Keratinocyte (primary cell): ENCODE data around the gene TAP1. TPM values are rescaled to one million over a fixed set of nuclear protein-coding genes. Genes with fewer than 3 reads are reported as not detected.

Experiments
- DNase-seq: peaks from one replicate; pipeline ENCODE4 v3.0.0-alpha.2; 2011; ENCODE audit warnings: low read depth, missing footprints, low spot score
- FAIRE-seq: peaks from 2 replicates; lab custom pipeline; 2011; peaks lifted over from hg19 to GRCh38; lab: Jason Lieb, UNC
- H2AFZ ChIP-seq: 2 replicates; pipeline ENCODE4 v1.6.0; 2012; ENCODE audit warnings: low read length, control low read depth, inconsistent platforms; ENCODE audit not compliant: control insufficient read depth
- H3K27ac ChIP-seq: 2 replicates; pipeline ENCODE4 v1.5.1; 2011; ENCODE audit warnings: low read length; ENCODE audit not compliant: control insufficient read depth, insufficient read depth
- H3K27me3 ChIP-seq: 3 replicates; pipeline ENCODE4 v1.6.0; 2011; ENCODE audit warnings: low read length; ENCODE audit not compliant: control insufficient read depth, insufficient read depth; ENCODE audit errors: extremely low read depth
- H3K36me3 ChIP-seq, 2 experiments: 2 replicates in 1 of 2; 3 replicates in 1 of 2; pipeline ENCODE4 v1.5.1; 2011; ENCODE audit warnings: low read length in 2 of 2, mild to moderate bottlenecking in 1 of 2; ENCODE audit not compliant: control insufficient read depth in 2 of 2, insufficient read depth in 2 of 2; ENCODE audit errors: extremely low read depth in 1 of 2
- H3K4me1 ChIP-seq: 3 replicates; pipeline ENCODE4 v1.5.1; 2011; ENCODE audit warnings: low read length; ENCODE audit not compliant: control insufficient read depth, insufficient read depth; ENCODE audit errors: extremely low read depth
- H3K4me2 ChIP-seq: 3 replicates; pipeline ENCODE4 v1.6.0; 2011; ENCODE audit warnings: low read depth, low read length; ENCODE audit not compliant: control insufficient read depth, insufficient read depth; ENCODE audit errors: extremely low read depth
- H3K4me3 ChIP-seq, 3 experiments: fragments of 200-600 bp in 1 of 3; sonication (generic) in 1 of 3; 2 replicates in 2 of 3; 3 replicates in 1 of 3; pipeline ENCODE4 v1.5.1; 2011 to 2016; ENCODE audit warnings: low read length in 3 of 3, mild to moderate bottlenecking in 3 of 3, control low read depth in 2 of 3, inconsistent platforms in 1 of 3, low read depth in 1 of 3, mixed read lengths in 1 of 3, mixed run types in 1 of 3, moderate library complexity in 1 of 3; ENCODE audit not compliant: control insufficient read depth in 2 of 3, insufficient read depth in 2 of 3; ENCODE audit errors: extremely low read depth in 1 of 3
- H3K79me2 ChIP-seq: 2 replicates; pipeline ENCODE4 v1.6.0; 2012; ENCODE audit warnings: low read length; ENCODE audit not compliant: control insufficient read depth, insufficient read depth
- H3K9ac ChIP-seq: 3 replicates; pipeline ENCODE4 v1.6.0; 2011; ENCODE audit warnings: low read length; ENCODE audit not compliant: control insufficient read depth, insufficient read depth; ENCODE audit errors: extremely low read depth
- H3K9me1 ChIP-seq: 3 replicates; pipeline ENCODE4 v1.6.0; 2011; ENCODE audit warnings: low read length; ENCODE audit not compliant: control insufficient read depth, insufficient read depth; ENCODE audit errors: extremely low read depth
- H3K9me3 ChIP-seq: 2 replicates; pipeline ENCODE4 v1.5.1; 2012; ENCODE audit warnings: low read depth, low read length; ENCODE audit not compliant: control insufficient read depth
- H4K20me1 ChIP-seq: 3 replicates; pipeline ENCODE4 v1.6.0; 2011; ENCODE audit warnings: low read length; ENCODE audit not compliant: control insufficient read depth, insufficient read depth; ENCODE audit errors: extremely low read depth
- CTCF ChIP-seq, 3 experiments: IDR thresholded peaks in 1 of 3; conservative IDR thresholded peaks in 1 of 3; optimal IDR thresholded peaks in 1 of 3; 2 replicates in 2 of 3; 3 replicates in 1 of 3; pipeline versions ENCODE3 to v1.5.1; 2011; ENCODE audit warnings: low read length in 3 of 3, mild to moderate bottlenecking in 3 of 3, moderate library complexity in 2 of 3, control low read depth in 1 of 3, inconsistent platforms in 1 of 3; ENCODE audit not compliant: insufficient read depth in 2 of 3; ENCODE audit errors: extremely low read depth in 1 of 3
- EZH2 ChIP-seq: IDR thresholded peaks from one replicate; pipeline ENCODE4 v1.6.1; 2012; ENCODE audit warnings: inconsistent platforms, mild to moderate bottlenecking, low read length, moderate library complexity
- dilution Hi-C: fragments of 300-500 bp; cut with MboI; formaldehyde crosslinking; loops from one replicate; pipeline ENCODE4 v1.7.0; 2020; ENCODE audit warnings: low sequenced_read_pairs; ENCODE audit not compliant: extremely low pct_ligation_motif_present
- polyA plus RNA-seq, 5 experiments: library from polyadenylated mRNA; depleted of rRNA in 3 of 5; stranded (reverse) in 3 of 5; stranded (forward) in 1 of 5; unstranded in 1 of 5; fragments of >200 nt; gene quantifications; 1 replicate in 1 of 5; 2 replicates in 3 of 5; 3 replicates in 1 of 5; pipeline versions ENCODE4 v1.2.1 to v1.2.3, GENCODE V29; 2011 to 2012; ENCODE audit warnings: missing spikeins in 2 of 5, low read depth in 1 of 5, low replicate concordance in 1 of 5

Gene TAP1
- polyA plus RNA-seq, 1 donor (not counting 4 experiments of a cell fraction or from before 2014, with no cell fraction given) = 56.1 TPM

- TF ChIP-seq CTCF (optimal IDR thresholded peaks at IDR 0.05 in 1 of 3, IDR thresholded peaks at IDR 0.05 in 1 of 3, conservative IDR thresholded peaks at IDR 0.05 in 1 of 3; ENCODE audit: extremely low read depth in 1 of 3, insufficient read depth in 2 of 3, low read length in 3 of 3) (no peak), EZH2 (no peak)
- Histone ChIP-seq H4K20me1 (no peaks in the 10 kb centered on the region), H3K4me1 (peaks cover 4% of the 10 kb centered on the region), H3K9me1 (no peaks in the 10 kb centered on the region), H3K4me2 (no peak overlapping the region), H3K27me3 (no peaks in the 10 kb centered on the region), H3K9me3 (no peaks in the 10 kb centered on the region), H3K36me3 (peaks cover 25 to 36% of the 10 kb centered on the region in 2 experiments), H3K9ac (no peak overlapping the region), H3K27ac (no peak overlapping the region), H3K79me2 (peaks cover under 1% of the 10 kb centered on the region), H3K4me3 (no peak overlapping the region), H2AFZ (no peak overlapping the region)
- no peak for DNase-seq
- dilution Hi-C loops = no loop called here
- no peak for FAIRE-seq
These were observed 23.5 kb downstream of the TAP1 start for GRCh38 chr6:32830017-32830416.

GRCh38 chr6:32829495-32829894 lies 24.0 kb downstream of the TAP1 start:
- TF ChIP-seq EZH2 (no peak), CTCF (optimal IDR thresholded peaks at IDR 0.05 in 1 of 3, IDR thresholded peaks at IDR 0.05 in 1 of 3, conservative IDR thresholded peaks at IDR 0.05 in 1 of 3; ENCODE audit: extremely low read depth in 1 of 3, insufficient read depth in 2 of 3, low read length in 3 of 3) (no peak)
- Histone ChIP-seq H4K20me1 (no peaks in the 10 kb centered on the region), H3K9ac (no peak overlapping the region), H3K9me1 (no peaks in the 10 kb centered on the region), H3K36me3 (peaks cover 25 to 33% of the 10 kb centered on the region in 2 experiments), H3K4me1 (peaks cover 4% of the 10 kb centered on the region), H3K27ac (no peak overlapping the region), H3K79me2 (no peaks in the 10 kb centered on the region), H3K9me3 (no peaks in the 10 kb centered on the region), H3K4me2 (no peak overlapping the region), H2AFZ (no peak overlapping the region), H3K27me3 (no peaks in the 10 kb centered on the region), H3K4me3 (no peak overlapping the region)
- dilution Hi-C loops = no loop called here
- DNase-seq = no peak
- no peak for FAIRE-seq
